ENCODE results near the gene ITFG1. TPM values are rescaled to one million over a fixed set of nuclear protein-coding genes. Genes with fewer than 3 reads are reported as not detected.
A peak's percentile ranks its signal among the peaks of the same experiment; 100 is the strongest.

The ITFG1 gene
- total and polyA plus RNA-seq, 2 of the 13 experiments (the other 11 are each of a cell fraction or from before 2014, with no cell fraction given): 74.5 to 150 TPM

- peaks cover 21% of the 10 kb centered on the region for H3K79me2 ChIP-seq (ENCODE audit: insufficient read depth, low read length)
- H3K4me3 ChIP-seq (replicated peaks in 1 of 3; ENCODE audit: insufficient read depth in 1 of 3, low read depth in 2 of 3, low read length in 3 of 3): peak overlapping the region in 2 of 3 experiments; percentile 6 to 19; a peak in 1 of 6 replicates
- peaks cover 49% of the 10 kb centered on the region for H3K4me1 ChIP-seq (ENCODE audit: insufficient read depth, low read length)
- H3K27me3 ChIP-seq (ENCODE audit: control insufficient read depth in 1 of 2, insufficient read depth in 2 of 2, low read length in 2 of 2): no peaks in the 10 kb centered on the region
- H3K27ac ChIP-seq (ENCODE audit: extremely low read length, insufficient read depth, low read length): peak overlapping the region; percentile 86
- H3K4me2 ChIP-seq (ENCODE audit: low read depth, low read length): peak overlapping the region; percentile 67
- ChIA-PET CTCF (ENCODE audit: low intra/inter-chr PET ratio, low total read pairs) (no interaction called here), POLR2A (interaction anchor here (0.9 to 2.3 kb wide), 3 partner anchors 24 to 55 kb away, joined by 4 to 18 read pairs (median 10); partner anchors contain the start of genes ITFG1 and PHKB)
- WGBS (ENCODE audit: low lambda C conversion rate): 18% methylated on average over 2 of the region's 2 CpGs
- peaks cover 4 to 29% of the 10 kb centered on the region in 2 experiments for H3K36me3 ChIP-seq (replicated peaks in 1 of 2; ENCODE audit: control insufficient read depth in 1 of 2, insufficient read depth in 2 of 2, low read length in 2 of 2)
- no peaks in the 10 kb centered on the region for H3K9me3 ChIP-seq (ENCODE audit: low read length)
- no peaks in the 10 kb centered on the region for H4K20me1 ChIP-seq (ENCODE audit: insufficient read depth, low read length)
- ATAC-seq: peak; percentile 82
- H2AFZ ChIP-seq (ENCODE audit: low read length): no peak overlapping the region
- no TSS peak for BruUV-seq (replicated peaks)
- peak overlapping the region; percentile 36 for H3K9ac ChIP-seq (ENCODE audit: insufficient read depth, low read depth, low read length)
- peak; percentile 45 for DNase-seq (ENCODE audit: low spot score)
- FAIRE-seq: no peak
- in situ Hi-C loops (cut with HindIII; ENCODE audit: extremely low pct_ligation_motif_present, low pct_unique_long_range_greater_than_20kb): no loop called here
- intact Hi-C loops (cut with micrococcal nuclease; ENCODE audit: unreplicated experiment): loop anchor here (2.0 kb wide), 1 partner anchor 38 kb away; the partner anchor contains the start of genes ITFG1 and PHKB
- no peak for TF ChIP-seq HOXA9 (CRISPR knock-in tag; IDR thresholded peaks at IDR 0.05; ENCODE audit: borderline replicate concordance)
- no peak; the same call in 1 of the 2 replicates for TF ChIP-seq YEATS4 (CRISPR knock-in tag; IDR thresholded peaks at IDR 0.05; ENCODE audit: borderline replicate concordance)
- TF ChIP-seq PCBP2 (optimal IDR thresholded peaks at IDR 0.05; ENCODE audit: low read depth, low read length, poor library complexity, severe bottlenecking): no peak
- no peak; the same call in 1 of the 2 replicates for TF ChIP-seq NFYC (CRISPR knock-in tag; IDR thresholded peaks at IDR 0.05)
- no peak for TF ChIP-seq ZNF597 (CRISPR knock-in tag; IDR thresholded peaks at IDR 0.05)
- TF ChIP-seq PAF1 (CRISPR knock-in tag; IDR thresholded peaks at IDR 0.05): no peak
- TF ChIP-seq NPAS2 (CRISPR knock-in tag; IDR thresholded peaks at IDR 0.05; ENCODE audit: borderline replicate concordance): no peak
- no peak for TF ChIP-seq NFKB2 (CRISPR knock-in tag; IDR thresholded peaks at IDR 0.05; ENCODE audit: borderline replicate concordance)
- TF ChIP-seq MTF1 (CRISPR knock-in tag; IDR thresholded peaks at IDR 0.05): no peak
- TF ChIP-seq CC2D1A (CRISPR knock-in tag; IDR thresholded peaks at IDR 0.05): peak; percentile 30; the same call in 1 of the 2 replicates
- no peak for TF ChIP-seq ZBTB44 (CRISPR knock-in tag; IDR thresholded peaks at IDR 0.05)
- no peak for TF ChIP-seq ZNF451 (CRISPR knock-in tag; IDR thresholded peaks at IDR 0.05)
- TF ChIP-seq RBM39 (IDR thresholded peaks at IDR 0.05; ENCODE audit: low read depth, low read length, poor library complexity, severe bottlenecking): no peak
- no peak for TF ChIP-seq CHCHD3 (CRISPR knock-in tag; IDR thresholded peaks at IDR 0.05)
- no peak for TF ChIP-seq NCOA5 (CRISPR knock-in tag; IDR thresholded peaks at IDR 0.05)
- TF ChIP-seq ZNF556 (CRISPR knock-in tag; IDR thresholded peaks at IDR 0.05; ENCODE audit: borderline replicate concordance): peak; percentile 62; the same call in 1 of the 2 replicates
- no peak for TF ChIP-seq HMGXB4 (CRISPR knock-in tag; IDR thresholded peaks at IDR 0.05; ENCODE audit: borderline replicate concordance in 1 of 2, low read depth in 1 of 2)
- no peak for TF ChIP-seq ZBTB37 (CRISPR knock-in tag; IDR thresholded peaks at IDR 0.05)
Observed at GRCh38 chr16:47499080-47499699, 38.3 kb upstream of the ITFG1 start.

All from HepG2 (cell line).